Measurements from ENCODE around the gene SLC11A2.
"Not testable (repeated sequence)": the region's sequence is repeated elsewhere in the genome, so short reads cannot be mapped to it uniquely, and the experiment has no call there.

Gene SLC11A2

DNA sequence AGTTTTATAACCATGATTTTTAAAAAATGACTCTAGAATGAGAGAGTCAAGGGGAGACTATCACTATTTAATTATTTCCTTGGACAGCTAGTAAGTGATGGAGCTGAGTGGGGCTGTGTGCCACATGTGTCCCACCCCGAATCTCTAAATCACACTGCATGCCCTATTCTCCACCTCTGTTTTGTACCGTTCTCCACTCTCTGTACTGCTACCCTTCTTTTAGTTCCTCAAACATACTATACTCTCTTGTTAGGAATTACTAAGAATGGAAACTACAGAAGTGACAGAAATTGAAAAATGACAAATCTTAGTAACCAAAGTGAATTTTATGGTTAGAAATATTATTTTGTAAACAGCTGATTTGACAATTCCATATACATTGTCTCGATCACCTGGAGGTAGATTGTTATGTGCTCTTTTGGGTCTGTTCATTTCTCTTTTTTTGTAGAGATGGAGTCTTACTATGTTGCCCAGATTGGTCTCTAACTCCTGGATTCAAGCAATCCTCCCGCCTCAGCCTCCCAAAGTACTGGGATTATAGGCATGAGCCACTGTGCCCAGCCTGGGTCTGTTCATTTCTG is 35.9 kb downstream of the SLC11A2 start:
- no peak for DNase-seq (ENCODE audit: low spot score)

- DNase-seq (ENCODE audit: low spot score), result no peak
Observed at GRCh38 chr12:50988871-50989270, 37.3 kb downstream of the SLC11A2 start.

- no peak for DNase-seq (ENCODE audit: low spot score)
Observed at GRCh38 chr12:50988051-50988450, 38.1 kb downstream of the SLC11A2 start.

DNA sequence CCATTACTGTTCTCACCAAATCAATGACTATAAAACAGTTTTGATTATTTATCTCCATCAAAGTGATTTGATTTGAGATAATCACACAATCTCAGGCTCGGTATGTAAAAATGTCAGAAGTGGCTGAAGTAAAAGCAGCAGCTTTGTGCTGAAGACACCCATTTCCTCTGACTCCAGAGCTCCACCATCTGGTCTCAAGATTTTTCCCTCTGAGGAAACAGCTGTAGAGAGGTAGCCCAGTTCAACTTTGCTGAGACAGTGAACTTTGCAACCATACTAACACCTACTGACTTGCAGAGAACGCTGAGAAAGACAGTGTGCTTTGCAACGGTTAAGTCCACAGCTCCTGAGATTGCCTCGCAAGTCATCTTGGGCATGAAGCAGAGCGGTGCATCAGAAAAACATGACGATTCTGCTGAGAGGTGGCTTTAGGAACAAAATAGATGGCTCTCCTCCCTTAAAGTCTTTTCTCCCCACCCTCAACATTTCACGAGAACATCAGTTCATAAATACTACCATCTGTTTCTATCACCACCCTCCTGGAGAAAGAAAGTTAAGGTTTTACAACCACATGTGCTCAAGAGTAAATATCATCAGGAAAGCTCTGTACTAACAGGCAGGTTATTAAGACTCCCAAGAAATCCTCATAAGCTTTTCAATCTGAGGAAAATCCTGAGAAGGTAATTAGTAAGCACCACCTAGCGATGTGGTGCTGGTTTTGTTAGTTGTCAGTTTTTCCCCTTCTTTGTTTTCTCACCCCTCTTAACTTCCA is 39.0 kb downstream of the SLC11A2 start:
- no peak for DNase-seq (ENCODE audit: low spot score)

DNA sequence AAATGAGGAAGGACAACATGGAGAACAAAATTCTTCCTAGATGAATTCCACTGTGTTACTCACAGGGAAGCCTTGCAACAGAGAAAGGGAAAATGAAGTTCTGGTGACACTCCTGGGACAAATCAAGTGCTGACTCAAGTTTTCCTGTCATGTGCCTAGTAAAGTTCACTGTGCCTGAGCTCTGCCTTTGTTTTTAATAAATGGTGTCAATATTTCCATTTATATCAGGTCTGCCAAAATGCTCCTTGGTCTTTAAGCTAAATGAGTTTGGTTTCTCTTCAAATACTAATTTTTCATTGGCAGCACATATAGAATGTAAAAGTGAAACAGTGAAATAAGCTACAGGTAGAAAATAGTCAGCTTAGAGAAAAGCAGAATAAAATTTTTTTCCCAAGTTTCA is 40.9 kb downstream of the SLC11A2 start:
- no peak for DNase-seq (ENCODE audit: low spot score)

- DNase-seq (ENCODE audit: low spot score), result no peak
Observed at GRCh38 chr12:50984586-50985298, 41.4 kb downstream of the SLC11A2 start.

DNA sequence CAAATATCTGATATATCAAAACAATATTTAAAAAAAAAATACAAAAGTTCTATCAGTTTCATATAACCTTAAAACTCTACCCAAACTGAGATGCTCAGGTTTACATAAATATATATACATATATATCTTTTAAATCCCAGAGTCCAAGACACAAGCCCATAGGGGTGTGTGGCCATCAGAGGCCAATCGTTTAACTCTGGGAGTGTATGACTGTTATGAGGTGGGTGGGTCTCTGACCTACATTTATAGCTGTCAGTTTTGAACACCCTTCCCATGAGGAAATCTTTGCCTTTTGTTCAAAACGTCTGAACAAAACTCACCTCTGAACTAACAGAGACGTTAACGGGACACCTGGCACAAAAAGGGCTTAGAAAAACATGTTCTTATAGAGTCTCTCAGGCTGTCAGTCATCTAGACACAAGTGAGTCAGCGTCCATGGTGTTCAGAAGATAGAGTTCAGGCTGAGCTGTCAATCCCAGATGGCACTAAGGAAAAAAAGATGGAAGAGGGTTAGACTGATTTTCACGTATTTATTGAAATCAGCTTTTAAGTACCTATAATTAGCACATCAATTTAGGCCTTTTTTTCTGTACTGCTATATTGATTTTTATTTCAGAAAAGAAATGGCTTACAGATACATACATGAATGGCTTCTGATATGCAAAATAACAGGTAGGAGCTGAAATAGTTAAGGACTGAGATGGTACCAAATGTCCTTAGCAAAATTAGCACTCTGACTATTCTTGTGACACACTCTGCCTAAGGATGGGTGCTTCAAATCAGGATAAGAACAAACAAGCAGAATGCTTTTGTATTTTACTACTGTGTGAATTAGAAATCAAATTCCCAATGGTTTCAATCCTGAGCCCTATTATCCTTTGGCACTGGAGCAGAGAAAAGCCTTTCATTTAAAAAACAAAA is 44.6 kb downstream of the SLC11A2 start:
- no peak for DNase-seq (ENCODE audit: low spot score)

GRCh38 chr12:50980545-50980944 is 45.6 kb downstream of the SLC11A2 start:
- DNase-seq (ENCODE audit: low spot score), result no peak

DNA sequence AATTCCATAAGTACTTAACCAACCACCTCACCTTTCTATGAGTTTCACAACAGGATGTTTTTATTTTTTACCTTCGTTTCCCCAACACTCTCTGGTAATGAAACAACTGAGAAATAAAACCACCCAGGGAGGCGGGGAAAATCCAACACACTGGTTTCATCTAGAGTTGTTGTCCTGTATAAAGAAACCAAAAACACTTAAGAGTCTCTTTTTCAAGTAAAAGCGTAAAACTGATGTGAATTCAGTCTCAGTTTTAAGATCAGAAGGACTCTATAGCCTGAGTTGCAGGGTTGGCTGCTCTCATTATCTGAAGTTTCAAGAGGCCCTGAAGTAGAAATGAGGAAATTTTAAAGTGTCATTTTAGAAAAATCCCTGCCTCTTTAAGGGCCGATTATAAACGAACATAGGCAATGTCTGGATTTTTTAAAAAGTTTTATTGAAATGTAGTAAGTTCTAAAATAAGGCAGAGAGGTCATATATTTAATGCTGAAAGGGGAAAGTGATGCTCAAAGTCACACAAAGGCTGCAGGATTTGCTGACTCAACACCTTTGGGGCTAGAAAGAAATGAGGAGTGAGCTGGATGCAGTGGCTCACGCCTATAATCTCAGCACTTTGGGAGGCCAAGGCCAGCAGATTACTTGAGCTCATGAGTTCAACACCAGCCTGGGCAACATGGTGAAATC is 46.7 kb downstream of the SLC11A2 start:
- DNase-seq (ENCODE audit: low spot score), result no peak

DNA sequence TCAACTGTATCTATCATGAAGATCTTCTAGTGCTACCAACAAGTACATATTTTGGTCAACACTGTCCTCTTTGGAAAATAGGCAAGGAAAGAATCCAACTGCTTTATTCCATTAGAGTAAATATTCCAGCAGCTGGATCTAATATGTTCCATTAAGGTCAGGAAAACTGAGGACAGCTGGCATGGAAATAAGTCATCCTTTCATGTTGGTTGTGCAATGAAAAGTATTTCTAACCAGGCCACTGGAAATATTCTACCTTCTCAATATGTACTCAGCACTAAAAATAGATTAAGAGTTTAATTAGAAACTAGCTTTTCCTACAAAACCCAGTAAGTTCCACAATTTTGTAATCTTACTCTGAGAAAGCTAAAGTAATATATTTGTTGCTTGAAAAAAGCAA is 54.2 kb downstream of the SLC11A2 start:
- DNase-seq (ENCODE audit: low spot score), result no peak

DNA sequence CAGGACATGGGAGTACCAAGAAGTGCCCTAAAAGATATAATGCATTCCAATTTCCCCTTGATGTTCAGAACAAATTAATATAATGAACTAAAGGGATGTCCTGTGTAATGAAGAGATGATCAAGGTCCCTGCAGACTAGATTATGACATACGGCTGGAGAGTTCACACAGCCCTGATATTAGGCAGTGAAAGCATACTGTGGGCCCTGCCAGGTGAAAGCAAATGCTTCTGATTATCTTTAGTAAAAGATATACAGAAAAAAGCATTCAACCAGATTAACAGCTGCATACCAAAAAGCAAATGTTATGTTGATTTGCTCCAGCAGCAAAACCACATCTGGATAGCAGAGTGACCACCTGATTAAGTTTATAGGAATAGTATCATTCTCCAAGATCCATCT is 61.8 kb downstream of the SLC11A2 start:
- no peak for DNase-seq (ENCODE audit: low spot score)

DNA sequence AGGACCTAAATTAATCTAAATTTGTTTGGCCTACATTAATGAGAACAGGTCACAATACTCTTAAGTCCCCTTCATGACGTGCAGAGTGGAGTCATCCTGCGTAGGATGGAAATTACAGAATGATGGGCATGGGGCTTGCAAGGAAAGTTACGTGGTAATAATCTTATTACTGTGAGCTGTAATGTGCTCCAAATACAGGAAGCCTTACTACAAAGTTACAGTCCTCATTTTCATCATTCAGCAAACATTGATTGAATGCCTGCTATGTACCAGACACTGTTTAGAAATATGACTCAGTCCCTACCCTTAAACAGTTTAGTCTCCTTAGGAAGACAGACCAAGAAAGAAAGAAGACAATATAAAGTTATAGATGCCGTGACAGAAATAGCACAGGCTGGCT is 64.5 kb downstream of the SLC11A2 start:
- DNase-seq (ENCODE audit: low spot score), result no peak

- no peak for DNase-seq (ENCODE audit: low spot score)
Observed at GRCh38 chr12:50960130-50960529, 66.1 kb downstream of the SLC11A2 start.

GRCh38 chr12:50955697-50956096 is 70.5 kb downstream of the SLC11A2 start:
- DNase-seq (ENCODE audit: low spot score), result no peak

- DNase-seq (ENCODE audit: low spot score), result no peak
Observed at GRCh38 chr12:50955288-50955687, 70.9 kb downstream of the SLC11A2 start.

DNA sequence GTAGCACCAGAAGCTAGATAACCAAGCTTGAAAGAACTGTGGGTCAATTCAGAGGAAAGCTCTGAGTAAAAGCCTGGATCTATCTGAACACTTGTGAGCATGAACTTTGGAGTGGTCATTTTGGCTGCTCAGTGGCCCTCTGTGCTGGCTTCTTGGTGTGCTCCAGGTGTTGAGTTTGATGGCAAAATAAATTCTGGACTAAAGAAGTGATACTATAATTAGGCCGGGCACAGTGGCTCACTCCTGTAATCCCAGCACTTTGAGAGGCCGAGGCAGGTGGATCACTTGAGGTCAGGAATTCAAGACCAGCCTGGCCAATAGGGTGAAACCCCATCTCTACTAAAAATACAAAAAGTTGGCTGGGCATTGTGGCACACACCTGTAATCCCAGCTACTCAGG is 71.4 kb downstream of the SLC11A2 start:
- DNase-seq (ENCODE audit: low spot score), result not testable (repeated sequence)

GRCh38 chr12:50953047-50953446 is 73.1 kb downstream of the SLC11A2 start:
- DNase-seq (ENCODE audit: low spot score), result no peak

- DNase-seq (ENCODE audit: low spot score), result no peak
Observed at GRCh38 chr12:50952510-50952909, 73.7 kb downstream of the SLC11A2 start, which contains the start of gene HIGD1C. TSS of gene HIGD1C (plus strand) at chr12:50952544. CDS start at chr12:50953999, 1,455 bp downstream.

GRCh38 chr12:50951112-50951511 is 75.1 kb downstream of the SLC11A2 start:
- DNase-seq (ENCODE audit: low spot score), result no peak

- no peak for DNase-seq (ENCODE audit: low spot score)
Observed at GRCh38 chr12:50949801-50950302, 76.3 kb downstream of the SLC11A2 start.

- DNase-seq (ENCODE audit: low spot score), result no peak
Observed at GRCh38 chr12:50948798-50949197, 77.4 kb downstream of the SLC11A2 start.

Data from left forelimb (tissue), 1 donor.